Loucy (cell line): ENCODE data around the gene CDR2.
"Not testable (repeated sequence)": the region's sequence is repeated elsewhere in the genome, so short reads cannot be mapped to it uniquely, and the experiment has no call there.

Experiments
- H2AFZ ChIP-seq: fragments of 200-600 bp; sonication (generic); 2 replicates; pipeline ENCODE4 v1.6.0; 2016; ENCODE audit warnings: antibody characterized with exemption, mild to moderate bottlenecking, low read length, moderate library complexity
- H3F3A ChIP-seq: fragments of 200-600 bp; 2 replicates; pipeline ENCODE4 v1.6.0; 2016; ENCODE audit warnings: antibody characterized with exemption, low read depth, mild to moderate bottlenecking
- H3K27me3 ChIP-seq: fragments of 200-600 bp; sonication (generic); 2 replicates; pipeline ENCODE4 v1.6.1; 2014; ENCODE audit warnings: low read length, mild to moderate bottlenecking; ENCODE audit not compliant: insufficient read depth, poor library complexity, severe bottlenecking
- H3K36me3 ChIP-seq: fragments of 200-600 bp; sonication (generic); 2 replicates; pipeline ENCODE4 v1.6.1; 2016; ENCODE audit warnings: low read length; ENCODE audit not compliant: insufficient read depth
- H3K4me1 ChIP-seq: fragments of 200-600 bp; sonication (generic); 2 replicates; pipeline ENCODE4 v1.5.1; 2014; ENCODE audit warnings: low read length, mild to moderate bottlenecking; ENCODE audit not compliant: insufficient read depth, poor library complexity, severe bottlenecking
- H3K4me2 ChIP-seq: fragments of 200-600 bp; sonication (generic); 2 replicates; pipeline ENCODE4 v1.6.0; 2014; ENCODE audit warnings: antibody characterized with exemption, low read length, low read depth, mild to moderate bottlenecking; ENCODE audit not compliant: poor library complexity, severe bottlenecking
- H3K4me3 ChIP-seq: fragments of 200-600 bp; sonication (generic); 2 replicates; pipeline ENCODE4 v1.5.1; 2014; ENCODE audit warnings: low read length, mild to moderate bottlenecking, mixed read lengths; ENCODE audit not compliant: poor library complexity, severe bottlenecking
- H3K79me2 ChIP-seq: fragments of 200-600 bp; sonication (generic); 2 replicates; pipeline ENCODE4 v1.6.1; 2014; ENCODE audit warnings: low read length; ENCODE audit not compliant: insufficient read depth
- H3K9ac ChIP-seq: fragments of 200-600 bp; sonication (generic); 2 replicates; pipeline ENCODE4 v1.6.0; 2014; ENCODE audit warnings: mild to moderate bottlenecking, low read depth, low read length, moderate library complexity; ENCODE audit not compliant: poor library complexity, severe bottlenecking
- H3K9me2 ChIP-seq: fragments of 200-600 bp; sonication (generic); replicated peaks from 2 replicates; pipeline ENCODE4 v1.6.1; 2016; ENCODE audit warnings: low read depth, low read length, mixed read lengths
- H3K9me3 ChIP-seq: fragments of 200-600 bp; sonication (generic); 2 replicates; pipeline ENCODE4 v1.6.1; 2014; ENCODE audit warnings: mild to moderate bottlenecking, antibody characterized with exemption, low read length, low read depth; ENCODE audit not compliant: insufficient read depth
- H4K20me1 ChIP-seq: fragments of 200-600 bp; sonication (generic); 2 replicates; pipeline ENCODE4 v1.6.0; 2014; ENCODE audit warnings: antibody characterized with exemption, low read length, mild to moderate bottlenecking; ENCODE audit not compliant: insufficient read depth, poor library complexity, severe bottlenecking
- CTCF ChIP-seq: fragments of 200-600 bp; sonication (generic); conservative IDR thresholded peaks from 2 replicates; pipeline ENCODE4 v1.5.1; 2014; ENCODE audit warnings: mild to moderate bottlenecking, antibody characterized with exemption, low read length
- EZH2phosphoT487 ChIP-seq: fragments of 200-600 bp; IDR thresholded peaks from 2 replicates; pipeline ENCODE4 v1.6.1; 2018; ENCODE audit warnings: antibody characterized with exemption, mild to moderate bottlenecking, moderate library complexity, borderline replicate concordance

Gene CDR2

DNA sequence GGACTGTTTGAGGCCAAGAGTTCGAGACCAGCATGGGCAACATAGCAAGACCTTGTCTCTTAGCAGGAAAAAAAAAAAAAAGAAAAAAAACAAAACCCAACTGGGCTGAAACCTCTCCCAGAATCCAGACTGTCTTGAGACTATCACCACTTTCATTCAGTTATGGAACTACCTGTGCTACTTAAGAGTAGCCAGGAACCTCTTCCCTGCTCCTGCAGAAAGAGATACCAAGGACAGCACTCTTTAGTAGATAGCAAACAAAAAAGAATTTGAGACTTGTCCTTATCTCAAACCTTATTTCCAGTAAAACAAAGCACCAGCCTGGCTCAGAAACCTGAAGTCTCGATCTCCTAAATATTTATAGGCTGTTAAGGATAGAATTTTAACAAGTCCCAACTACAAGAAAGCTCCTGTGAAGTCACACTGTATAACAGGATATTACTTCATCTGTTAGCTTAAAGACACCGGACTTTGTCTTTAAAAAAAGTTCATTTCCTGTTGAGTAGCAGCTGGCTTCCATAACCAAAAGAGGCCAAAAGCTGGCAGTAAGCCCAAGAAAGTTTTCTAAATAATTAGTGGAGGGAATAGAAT is 5.1 kb downstream of the CDR2 start:
- H3K79me2 ChIP-seq: peaks cover 90% of the 10 kb centered on the region
- H3K27me3 ChIP-seq: no peaks in the 10 kb centered on the region
- no peak overlapping the region for H2AFZ ChIP-seq
- peak overlapping the region; percentile 84 for H3K4me2 ChIP-seq
- H3K4me1 ChIP-seq: peaks cover 56% of the 10 kb centered on the region
- H3K9ac ChIP-seq: peak overlapping the region; percentile 0
- TF ChIP-seq EZH2phosphoT487 (no peak), CTCF (no peak)
- no peaks in the 10 kb centered on the region for H3F3A ChIP-seq
- no peaks in the 10 kb centered on the region for H3K9me2 ChIP-seq
- H4K20me1 ChIP-seq: peaks cover 35% of the 10 kb centered on the region
- H3K36me3 ChIP-seq: peaks cover 6% of the 10 kb centered on the region; the same call in 1 of the 2 replicates
- H3K9me3 ChIP-seq: no peaks in the 10 kb centered on the region
- H3K4me3 ChIP-seq: peak overlapping the region; percentile 52

DNA sequence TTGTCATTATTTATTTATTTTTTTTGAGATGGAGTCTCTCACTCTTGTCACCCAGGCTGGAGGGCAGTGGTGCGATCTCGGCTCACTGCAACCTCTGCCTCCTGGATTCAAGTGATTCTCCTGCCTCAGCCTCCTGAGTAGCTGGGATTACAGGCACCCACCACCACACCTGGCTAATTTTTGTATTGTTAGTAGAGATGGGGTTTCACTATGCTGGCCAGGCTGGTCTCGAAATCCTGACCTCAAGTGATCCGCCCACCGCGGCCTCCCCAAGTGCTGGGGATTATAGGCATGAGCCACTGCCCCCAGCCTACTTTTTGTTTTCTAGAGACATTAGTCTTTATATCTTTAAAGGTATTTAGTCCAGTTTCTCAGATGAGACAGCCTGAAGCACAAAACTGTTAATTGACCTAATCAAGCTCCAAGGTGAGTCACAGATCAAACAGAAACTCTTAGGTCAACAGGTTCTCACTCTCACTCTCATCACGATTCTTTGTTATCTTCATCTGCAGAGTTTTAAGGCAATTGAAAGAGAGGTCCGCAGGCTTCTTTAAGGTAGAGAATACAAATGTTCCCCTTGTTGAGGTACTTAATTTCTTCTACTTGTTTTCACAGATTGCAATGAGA is 6.1 kb downstream of the CDR2 start:
- Histone ChIP-seq H3K36me3 (peaks cover 16% of the 10 kb centered on the region; the same call in 1 of the 2 replicates), H3K4me1 (peaks cover 54% of the 10 kb centered on the region), H3K4me2 (peak overlapping the region; percentile 84), H4K20me1 (peaks cover 29% of the 10 kb centered on the region), H3K79me2 (peaks cover 81% of the 10 kb centered on the region)
- not testable (repeated sequence) for H3K9me2 ChIP-seq, H3K9ac ChIP-seq, H3F3A ChIP-seq, H3K27me3 ChIP-seq, H3K4me3 ChIP-seq, H2AFZ ChIP-seq, H3K9me3 ChIP-seq

- Histone ChIP-seq H3K79me2 (peaks cover 67% of the 10 kb centered on the region), H3F3A (no peaks in the 10 kb centered on the region), H3K9me2 (no peaks in the 10 kb centered on the region), H3K27me3 (no peaks in the 10 kb centered on the region), H3K4me2 (no peak overlapping the region), H3K36me3 (peaks cover 27% of the 10 kb centered on the region; the same call in 1 of the 2 replicates), H3K4me3 (no peak overlapping the region), H3K9ac (no peak overlapping the region), H3K4me1 (peaks cover 40% of the 10 kb centered on the region), H2AFZ (no peak overlapping the region), H4K20me1 (peaks cover 26% of the 10 kb centered on the region), H3K9me3 (no peaks in the 10 kb centered on the region)
- TF ChIP-seq EZH2phosphoT487: no peak
- no peak for TF ChIP-seq CTCF
These were observed 7.5 kb downstream of the CDR2 start for GRCh38 chr16:22366889-22367288.

GRCh38 chr16:22366371-22366770 is 8.0 kb downstream of the CDR2 start:
- H4K20me1 ChIP-seq: peaks cover 26% of the 10 kb centered on the region
- peaks cover 39% of the 10 kb centered on the region for H3K4me1 ChIP-seq

More at GRCh38 chr16:22366371-22366770, 8.0 kb downstream of the CDR2 start:
- H3K4me2 ChIP-seq: no peak overlapping the region
- no peak for TF ChIP-seq CTCF
- no peak for TF ChIP-seq EZH2phosphoT487
- no peaks in the 10 kb centered on the region for H3K27me3 ChIP-seq
- H3K36me3 ChIP-seq: peaks cover 27% of the 10 kb centered on the region; the same call in 1 of the 2 replicates
- peaks cover 62% of the 10 kb centered on the region for H3K79me2 ChIP-seq
- no peak overlapping the region for H2AFZ ChIP-seq
- no peak overlapping the region for H3K9ac ChIP-seq
- no peaks in the 10 kb centered on the region for H3F3A ChIP-seq
- no peak overlapping the region for H3K4me3 ChIP-seq
- no peaks in the 10 kb centered on the region for H3K9me2 ChIP-seq
- H3K9me3 ChIP-seq: no peaks in the 10 kb centered on the region
